Effector CD4-positive, alpha-beta T cell (primary cell): ENCODE measurements around the gene PIP5K1C.
"Not testable (repeated sequence)": the region's sequence is repeated elsewhere in the genome, so short reads cannot be mapped to it uniquely, and the experiment has no call there.

ENCODE experiments used
- DNase-seq: peaks from one replicate; pipeline ENCODE4 v3.0.0-alpha.2; 2020

PIP5K1C gene

GRCh38 chr19:3673506-3674439 is 26.5 kb downstream of the PIP5K1C start:
- DNase-seq, result no peak

- no peak for DNase-seq
Measured at GRCh38 chr19:3672993-3673392, 27.3 kb downstream of the PIP5K1C start.

- DNase-seq, result no peak
Measured at GRCh38 chr19:3672575-3672948, 27.7 kb downstream of the PIP5K1C start.

- DNase-seq, result no peak
Measured at GRCh38 chr19:3671680-3672574, 28.3 kb downstream of the PIP5K1C start.

- no peak for DNase-seq
Measured at GRCh38 chr19:3670796-3671679, 29.2 kb downstream of the PIP5K1C start.

GRCh38 chr19:3669947-3670795 is 30.1 kb downstream of the PIP5K1C start:
- DNase-seq, result no peak

- no peak for DNase-seq
Measured at GRCh38 chr19:3669082-3669946, 31.0 kb downstream of the PIP5K1C start.

- DNase-seq, result no peak
Measured at GRCh38 chr19:3668331-3669081, 31.8 kb downstream of the PIP5K1C start.

GRCh38 chr19:3667766-3668165 is 32.5 kb downstream of the PIP5K1C start:
- DNase-seq, result no peak

GRCh38 chr19:3667037-3667638 is 33.1 kb downstream of the PIP5K1C start:
- DNase-seq, result no peak

- DNase-seq, result not testable (repeated sequence)
Measured at GRCh38 chr19:3666545-3666856, 33.8 kb downstream of the PIP5K1C start.

GRCh38 chr19:3665681-3666544 is 34.4 kb downstream of the PIP5K1C start:
- peak; percentile 71 for DNase-seq

GRCh38 chr19:3664879-3665642 is 35.2 kb downstream of the PIP5K1C start:
- DNase-seq, result no peak

GRCh38 chr19:3663838-3664237 is 36.4 kb downstream of the PIP5K1C start:
- DNase-seq, result no peak

- no peak for DNase-seq
Measured at GRCh38 chr19:3661284-3662238, 38.7 kb downstream of the PIP5K1C start.

GRCh38 chr19:3660493-3661219 is 39.6 kb downstream of the PIP5K1C start:
- no peak for DNase-seq
